ENCODE data around the gene XCL2. TPM values are rescaled to one million over a fixed set of nuclear protein-coding genes. Genes with fewer than 3 reads are reported as not detected.
A peak's percentile ranks its signal among the peaks of the same experiment; 100 is the strongest.

The XCL2 gene
- polyA plus RNA-seq, 2 of the 4 experiments (the other 2 are of a cell fraction) = not detected

DNA sequence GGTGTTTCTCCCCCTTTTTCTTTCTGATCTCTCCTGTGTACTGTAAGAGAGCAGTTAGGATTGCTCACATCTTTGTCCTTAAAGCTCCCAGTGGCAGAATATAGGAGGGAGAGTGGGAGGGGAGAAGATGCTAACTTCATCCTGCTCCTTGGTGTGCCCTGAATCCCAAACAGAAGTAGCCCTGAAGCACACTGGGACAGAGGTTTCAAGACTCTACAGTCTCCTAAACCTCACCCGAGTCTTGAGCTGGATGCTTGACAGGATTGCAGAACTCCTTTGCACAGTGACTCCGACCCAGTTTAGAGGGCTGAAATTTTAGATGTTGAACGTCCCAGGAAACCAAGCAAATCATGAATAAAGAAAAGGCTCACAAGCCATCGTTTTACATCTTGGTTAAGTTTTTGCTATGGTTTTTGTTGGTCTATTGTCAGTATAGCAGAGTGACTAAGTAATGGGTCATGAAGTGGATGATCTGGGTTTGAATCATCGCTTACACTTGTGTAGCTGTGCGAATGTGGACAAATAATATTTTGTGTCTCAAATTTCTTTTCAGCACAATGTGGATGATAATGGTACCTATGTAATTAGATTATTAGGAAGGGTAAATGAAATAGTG lies 37.5 kb downstream of the XCL2 start:
- H3K4me1 ChIP-seq = peaks cover 24% of the 10 kb centered on the region; the same call in 2 of the 3 replicates
- FAIRE-seq (no peak), DNase-seq (ENCODE audit: low read depth in 1 of 2, low spot score in 1 of 2) (no peak), ATAC-seq (peak in 1 of 2 experiments; percentile 74; a peak in 3 of 6 replicates)
- H3K9me3 ChIP-seq = no peaks in the 10 kb centered on the region
- WGBS (ENCODE audit: missing lambda C conversion rate) = 24% methylated on average over 6 of the region's 6 CpGs
- peak overlapping the region in 1 of 2 experiments; percentile 46; a peak in 2 of 6 replicates for H3K27ac ChIP-seq
- no peak overlapping the region for H3K4me3 ChIP-seq
- TF ChIP-seq JUNB (IDR thresholded peaks at IDR 0.05) = 0 out of 2 replicates have a peak, but pooled peaks have one; percentile 37
- no peak for TF ChIP-seq RCOR1 (IDR thresholded peaks at IDR 0.05; ENCODE audit: low read depth, low read length)
- peak; percentile 53; the same call in 1 of the 2 replicates for TF ChIP-seq FOSL2 (IDR thresholded peaks at IDR 0.05)
- TF ChIP-seq FOSL2 (CRISPR knock-in tag; IDR thresholded peaks at IDR 0.05) = no peak
- TF ChIP-seq ZNF302 (CRISPR knock-in tag; IDR thresholded peaks at IDR 0.05) = no peak
- ChIA-PET POLR2A (no interaction called here), CTCF (interaction anchor here (0.5 to 1.6 kb wide), 3 partner anchors 8 to 67 kb away, joined by 3 to 4 read pairs (median 3); no protein-coding TSS in a partner anchor)
- H3K4me2 ChIP-seq = peak overlapping the region; percentile 47

DNA sequence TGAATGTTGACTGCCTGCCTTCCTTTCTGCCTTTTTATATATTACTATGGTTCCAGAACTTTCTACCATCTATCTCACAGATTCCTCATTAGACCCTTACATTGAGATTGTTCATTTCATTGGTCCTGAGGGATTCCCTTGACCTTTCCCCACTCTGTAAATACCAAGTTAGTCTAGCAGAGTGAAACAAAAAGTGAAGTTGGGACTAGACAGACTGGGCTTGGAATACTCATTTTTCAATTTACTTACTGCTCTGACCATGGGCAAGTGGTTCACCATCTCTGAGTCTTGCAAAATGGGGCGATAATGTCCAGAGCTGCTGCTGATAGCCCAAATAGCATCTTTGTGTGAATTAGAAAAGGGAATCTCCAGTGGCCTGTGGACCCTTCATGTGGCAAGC lies 38.8 kb downstream of the XCL2 start:
- no peak for DNase-seq (ENCODE audit: low read depth in 1 of 2, low spot score in 1 of 2)
- CTCF ChIA-PET = interaction anchor here (1.6 kb wide), 1 partner anchor 65 kb away, joined by 4 read pairs; no protein-coding TSS in a partner anchor
- no peak for FAIRE-seq
- Histone ChIP-seq H3K4me3 (no peak overlapping the region), H3K4me2 (no peak overlapping the region), H3K27ac (no peak overlapping the region), H3K9me3 (no peaks in the 10 kb centered on the region), H3K4me1 (peaks cover 32% of the 10 kb centered on the region)
- 87% methylated on average over 1 of the region's 1 CpG for WGBS (ENCODE audit: missing lambda C conversion rate)
- ATAC-seq = no peak
- POLR2A ChIA-PET = no interaction called here
- TF ChIP-seq CHD2 (IDR thresholded peaks at IDR 0.05; ENCODE audit: low read length, partially characterized antibody) (no peak), TP53 (CRISPR knock-in tag; IDR thresholded peaks at IDR 0.05) (no peak)
- TF ChIP-seq, protein P1, sequence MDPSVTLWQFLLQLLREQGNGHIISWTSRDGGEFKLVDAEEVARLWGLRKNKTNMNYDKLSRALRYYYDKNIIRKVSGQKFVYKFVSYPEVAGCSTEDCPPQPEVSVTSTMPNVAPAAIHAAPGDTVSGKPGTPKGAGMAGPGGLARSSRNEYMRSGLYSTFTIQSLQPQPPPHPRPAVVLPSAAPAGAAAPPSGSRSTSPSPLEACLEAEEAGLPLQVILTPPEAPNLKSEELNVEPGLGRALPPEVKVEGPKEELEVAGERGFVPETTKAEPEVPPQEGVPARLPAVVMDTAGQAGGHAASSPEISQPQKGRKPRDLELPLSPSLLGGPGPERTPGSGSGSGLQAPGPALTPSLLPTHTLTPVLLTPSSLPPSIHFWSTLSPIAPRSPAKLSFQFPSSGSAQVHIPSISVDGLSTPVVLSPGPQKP (IDR thresholded peaks at IDR 0.05; ENCODE audit: low read depth, low read length) = no peak

DNA sequence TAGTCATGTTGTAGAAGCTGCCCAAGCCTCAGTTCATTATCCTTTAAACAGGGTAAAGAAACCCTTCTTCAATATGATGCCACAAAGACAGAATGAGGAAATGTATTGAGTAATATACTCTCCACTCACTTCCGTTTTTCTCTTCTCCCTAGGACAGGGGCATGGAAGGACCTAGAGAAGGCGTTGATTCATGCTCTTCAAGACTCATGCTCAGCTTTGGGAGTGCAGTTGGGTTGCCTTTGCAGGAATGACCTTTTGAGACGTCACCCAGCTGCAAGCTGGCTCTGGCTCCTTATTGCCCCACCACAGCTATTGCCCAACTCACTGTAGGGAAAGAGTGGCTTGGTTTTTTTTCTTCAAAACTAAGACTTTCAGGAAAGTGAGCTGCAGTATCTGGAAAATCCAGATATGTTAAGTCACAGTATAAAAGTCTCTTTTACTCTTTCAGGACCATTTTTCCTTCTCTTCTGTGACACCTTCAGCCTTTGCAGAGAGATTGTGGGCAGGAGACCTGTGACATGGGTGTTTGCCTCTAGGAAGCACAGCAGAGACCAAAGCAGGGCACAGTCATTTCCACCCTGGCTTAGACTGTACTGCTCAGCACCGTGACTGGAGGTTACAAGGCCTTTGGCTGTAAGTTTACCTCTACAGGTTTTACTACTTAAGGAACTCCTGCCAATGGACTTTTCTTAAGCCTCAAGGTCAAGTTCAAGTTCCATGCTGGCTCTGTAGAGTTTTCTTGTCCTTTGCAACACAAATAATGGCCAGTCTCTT lies 39.5 kb downstream of the XCL2 start:
- POLR2A ChIA-PET = no interaction called here
- peak; percentile 49 to 65; a peak in 4 of 6 replicates for ATAC-seq
- Histone ChIP-seq H3K4me2 (0 out of 3 replicates have a peak overlapping the region, but pooled peaks have one; percentile 9), H3K4me1 (peaks cover 39% of the 10 kb centered on the region), H3K9me3 (no peaks in the 10 kb centered on the region), H3K4me3 (no peak overlapping the region), H3K27ac (peak overlapping the region in 1 of 2 experiments; percentile 44; a peak in 2 of 6 replicates)
- WGBS (ENCODE audit: missing lambda C conversion rate) = 47% methylated on average over 4 of the region's 4 CpGs
- no peak for FAIRE-seq
- TF ChIP-seq HDAC2 (IDR thresholded peaks at IDR 0.05) = no peak
- peak; percentile 63 to 78; a peak in 3 of 4 replicates for TF ChIP-seq CEBPB (IDR thresholded peaks at IDR 0.05)
- TF ChIP-seq, protein P2, sequence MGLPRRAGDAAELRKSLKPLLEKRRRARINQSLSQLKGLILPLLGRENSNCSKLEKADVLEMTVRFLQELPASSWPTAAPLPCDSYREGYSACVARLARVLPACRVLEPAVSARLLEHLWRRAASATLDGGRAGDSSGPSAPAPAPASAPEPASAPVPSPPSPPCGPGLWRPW (IDR thresholded peaks at IDR 0.05) = peak; percentile 66; the same call in 1 of the 2 replicates
- CTCF ChIA-PET = interaction anchor here (1.8 kb wide), 1 partner anchor 161 kb away, joined by 4 read pairs; no protein-coding TSS in a partner anchor
- peak in 1 of 2 experiments; percentile 42 for DNase-seq (ENCODE audit: low read depth in 1 of 2, low spot score in 1 of 2)

DNA sequence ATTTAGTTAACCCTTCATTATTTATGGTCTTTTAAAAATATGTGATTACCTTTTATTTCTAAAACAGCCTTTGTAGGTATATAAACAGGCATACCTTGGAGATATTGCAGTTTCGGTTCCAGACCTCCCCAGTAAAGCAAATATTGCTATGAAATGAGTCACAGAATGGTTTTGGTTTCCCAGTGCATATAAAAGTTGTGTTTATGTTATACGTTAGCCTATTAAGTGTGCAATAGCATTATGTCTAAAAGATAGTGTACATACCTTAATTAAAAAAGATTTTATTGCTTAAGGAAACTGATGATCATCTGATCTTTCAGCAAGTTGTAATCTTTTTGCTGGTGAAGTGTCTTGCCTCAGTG lies 44.1 kb downstream of the XCL2 start:
- Histone ChIP-seq H3K9me3 (no peaks in the 10 kb centered on the region), H3K4me1 (peaks cover 59% of the 10 kb centered on the region), H3K4me3 (no peak overlapping the region), H3K4me2 (peak overlapping the region; percentile 44), H3K27ac (peak overlapping the region in 1 of 2 experiments; percentile 40; a peak in 2 of 6 replicates)
- TF ChIP-seq FOSL2 (IDR thresholded peaks at IDR 0.05) = no peak; the same call in 1 of the 2 replicates
- peak; percentile 20; the same call in 1 of the 2 replicates for TF ChIP-seq FOSL2 (CRISPR knock-in tag; IDR thresholded peaks at IDR 0.05)
- TF ChIP-seq, protein P3, sequence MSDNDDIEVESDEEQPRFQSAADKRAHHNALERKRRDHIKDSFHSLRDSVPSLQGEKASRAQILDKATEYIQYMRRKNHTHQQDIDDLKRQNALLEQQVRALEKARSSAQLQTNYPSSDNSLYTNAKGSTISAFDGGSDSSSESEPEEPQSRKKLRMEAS (IDR thresholded peaks at IDR 0.05) = no peak
- TF ChIP-seq, protein P4, sequence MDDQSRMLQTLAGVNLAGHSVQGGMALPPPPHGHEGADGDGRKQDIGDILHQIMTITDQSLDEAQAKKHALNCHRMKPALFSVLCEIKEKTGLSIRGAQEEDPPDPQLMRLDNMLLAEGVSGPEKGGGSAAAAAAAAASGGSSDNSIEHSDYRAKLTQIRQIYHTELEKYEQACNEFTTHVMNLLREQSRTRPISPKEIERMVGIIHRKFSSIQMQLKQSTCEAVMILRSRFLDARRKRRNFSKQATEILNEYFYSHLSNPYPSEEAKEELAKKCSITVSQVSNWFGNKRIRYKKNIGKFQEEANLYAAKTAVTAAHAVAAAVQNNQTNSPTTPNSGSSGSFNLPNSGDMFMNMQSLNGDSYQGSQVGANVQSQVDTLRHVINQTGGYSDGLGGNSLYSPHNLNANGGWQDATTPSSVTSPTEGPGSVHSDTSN (IDR thresholded peaks at IDR 0.05) = no peak
- TF ChIP-seq ZFP36 (IDR thresholded peaks at IDR 0.05; ENCODE audit: borderline replicate concordance, partially characterized antibody) = no peak
- peak; percentile 58 for TF ChIP-seq JUNB (IDR thresholded peaks at IDR 0.05)
- DNase-seq (ENCODE audit: low read depth in 1 of 2, low spot score in 1 of 2) = no peak
- ChIA-PET POLR2A (no interaction called here), CTCF (no interaction called here)
- FAIRE-seq = no peak
- 12% methylated on average over 2 of the region's 2 CpGs for WGBS (ENCODE audit: missing lambda C conversion rate)
- ATAC-seq = 0 out of 6 replicates have a peak, but pooled peaks of 1 of the 2 experiments have one; percentile 38

Data from A549 (cell line).